NCI-H1694 treated with DMSO at 0.1 percent for 48 hours (cell line): ENCODE data around the gene ATG4A.
A peak's percentile ranks its signal among the peaks of the same experiment; 100 is the strongest.

Experiments used
- DNase-seq: peaks from one replicate; lab custom pipeline; 2025; lab: John Stamatoyannopoulos, UW

The ATG4A gene

DNA sequence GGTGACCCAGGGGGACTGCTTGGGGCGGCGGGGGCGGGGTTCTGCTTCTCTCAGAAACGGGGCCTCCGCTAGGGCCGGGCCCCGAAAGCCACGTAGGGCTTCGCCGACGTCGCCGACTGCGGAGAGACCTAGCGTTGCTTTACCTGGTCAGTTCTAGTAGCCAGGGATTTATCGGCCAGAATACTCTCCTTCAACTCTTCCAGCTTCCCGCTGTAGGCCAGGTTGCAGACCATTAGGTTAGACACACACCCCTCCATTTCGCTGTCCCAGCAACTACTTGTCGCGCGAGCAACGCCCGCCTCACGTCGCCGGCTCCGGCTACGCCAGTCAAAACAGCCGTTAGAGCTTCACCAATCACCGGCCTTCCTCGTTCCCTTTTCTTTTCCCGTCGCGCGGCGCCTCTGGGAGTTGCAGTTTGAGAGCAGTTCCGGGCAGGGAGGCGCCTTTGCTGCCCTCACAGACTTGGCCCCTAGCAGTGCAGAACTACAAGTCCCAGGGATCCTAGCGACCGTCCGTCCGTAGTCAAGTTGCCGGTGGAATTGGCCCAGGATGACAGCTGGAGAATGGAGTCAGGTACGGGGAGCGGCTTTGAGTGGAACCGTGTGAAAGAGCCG, at the start of gene ATG4A, which contains the start of gene PSMD10:
Gene ATG4A, plus strand, starts transcription at position 515 of the 614 bp plus-strand sequence. Its CDS starts 49 bp downstream, at position 564.
Gene PSMD10, minus strand, starts transcription at position 279 of the 614 bp plus-strand sequence. Its CDS starts 22 bp downstream, at position 257.
- peak; percentile 94 for DNase-seq

GRCh38 chrX:108044554-108045256, 46.9 kb upstream of the ATG4A start, which contains the start of gene VSIG1:
Gene VSIG1, plus strand, starts transcription at chrX:108045065. Its CDS starts 66 bp downstream, at chrX:108045131.
- DNase-seq, result no peak

- no peak for DNase-seq
Observed at GRCh38 chrX:108049649-108050048, 41.9 kb upstream of the ATG4A start.

DNA sequence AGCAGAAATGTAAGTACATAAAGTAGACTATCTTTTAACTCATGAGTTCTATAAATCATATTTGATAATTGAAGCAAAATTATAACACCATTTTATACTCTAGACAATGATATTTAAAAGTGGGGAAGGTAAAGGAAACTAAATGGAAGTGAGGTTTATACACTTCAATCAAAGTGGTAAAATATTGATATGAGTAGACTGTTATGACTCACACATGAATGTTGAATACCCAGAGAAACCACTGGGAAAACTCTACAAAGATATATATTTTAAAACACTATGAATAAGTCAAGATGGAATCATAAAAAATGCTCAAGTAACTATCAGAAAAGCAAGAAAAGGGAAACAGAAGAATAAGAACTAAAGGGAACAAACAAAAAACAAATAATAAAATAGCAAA, 38.4 kb upstream of the ATG4A start:
- no peak for DNase-seq

DNA sequence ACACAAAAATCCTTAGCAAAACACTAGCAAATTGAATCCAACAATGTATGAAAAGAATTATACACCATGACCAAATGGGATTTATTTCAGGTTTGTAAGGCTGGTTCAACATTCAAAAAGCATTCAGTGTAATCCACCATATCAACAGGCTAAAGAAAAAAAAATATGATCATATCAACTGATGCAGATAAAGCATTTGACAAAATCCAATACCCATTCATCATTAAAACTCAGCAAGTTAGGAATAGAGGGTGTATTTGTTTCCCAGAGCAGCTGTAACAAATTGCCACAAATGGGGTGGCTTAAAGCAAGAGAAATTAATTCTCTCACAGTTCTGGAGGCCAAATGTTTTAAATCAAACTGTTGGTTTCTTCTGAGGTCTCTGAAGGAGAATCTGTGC, 36.0 kb upstream of the ATG4A start:
- no peak for DNase-seq

GRCh38 chrX:108059801-108060200, 31.8 kb upstream of the ATG4A start:
- DNase-seq, result no peak

- no peak for DNase-seq
Observed at GRCh38 chrX:108064001-108064400, 27.6 kb upstream of the ATG4A start.

DNA sequence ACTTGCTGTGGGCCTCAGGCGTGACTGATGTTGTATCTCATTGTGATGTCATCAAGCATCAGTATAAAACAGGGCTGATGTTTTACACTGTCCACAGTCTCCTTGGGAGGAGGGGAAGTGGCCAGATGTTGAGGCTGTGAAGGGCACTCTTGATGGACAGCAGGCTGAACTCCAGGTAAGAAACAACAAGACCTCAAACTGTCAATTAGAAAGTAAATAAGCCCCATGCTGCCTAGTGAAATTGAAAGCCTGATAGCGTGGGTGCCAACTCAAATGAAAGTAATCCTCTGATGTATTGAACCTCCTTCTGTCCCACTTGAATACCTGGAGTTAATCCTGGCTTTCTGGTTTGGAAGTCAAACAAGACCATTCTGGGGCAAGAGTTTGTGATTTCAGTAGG, 27.0 kb upstream of the ATG4A start:
- no peak for DNase-seq

DNA sequence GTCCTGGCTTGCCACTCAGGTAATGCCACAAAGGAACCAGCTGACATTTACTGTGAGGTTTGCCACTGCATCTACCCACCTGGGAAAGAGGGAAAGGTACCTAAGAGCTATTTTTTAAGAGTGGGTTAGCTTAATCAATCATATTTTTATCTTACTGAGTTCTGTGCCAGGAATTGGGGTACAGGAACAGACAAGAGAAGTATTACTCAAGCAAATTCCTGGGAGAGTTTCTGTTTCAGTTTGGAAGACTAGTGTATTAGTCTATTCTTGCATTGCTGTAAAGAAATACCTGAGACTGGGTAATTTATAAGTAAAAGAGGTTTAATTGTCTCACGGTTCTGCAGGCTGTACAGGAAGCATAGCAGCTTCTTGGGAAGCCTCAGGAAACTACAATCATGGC, 23.5 kb upstream of the ATG4A start:
- no peak for DNase-seq

DNA sequence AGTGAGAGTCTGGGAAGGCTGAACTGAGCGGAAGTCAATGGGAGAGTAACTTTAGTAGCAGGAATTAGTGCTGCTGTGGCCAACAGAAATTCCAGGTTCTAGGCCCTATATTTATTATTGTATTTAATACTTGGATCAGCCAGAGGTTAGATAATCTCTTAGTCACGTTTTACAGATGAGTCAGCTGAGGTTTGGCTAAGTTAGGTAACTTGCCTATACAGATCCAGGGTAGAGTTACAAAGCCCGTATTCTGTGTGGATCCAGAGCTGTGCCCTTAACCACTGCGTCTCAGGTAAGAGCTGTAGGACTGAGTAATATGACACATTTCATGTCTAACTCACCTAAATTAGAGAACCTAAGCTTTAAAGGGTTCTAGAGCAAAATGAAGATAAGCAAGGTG, 20.7 kb upstream of the ATG4A start:
- no peak for DNase-seq

DNA sequence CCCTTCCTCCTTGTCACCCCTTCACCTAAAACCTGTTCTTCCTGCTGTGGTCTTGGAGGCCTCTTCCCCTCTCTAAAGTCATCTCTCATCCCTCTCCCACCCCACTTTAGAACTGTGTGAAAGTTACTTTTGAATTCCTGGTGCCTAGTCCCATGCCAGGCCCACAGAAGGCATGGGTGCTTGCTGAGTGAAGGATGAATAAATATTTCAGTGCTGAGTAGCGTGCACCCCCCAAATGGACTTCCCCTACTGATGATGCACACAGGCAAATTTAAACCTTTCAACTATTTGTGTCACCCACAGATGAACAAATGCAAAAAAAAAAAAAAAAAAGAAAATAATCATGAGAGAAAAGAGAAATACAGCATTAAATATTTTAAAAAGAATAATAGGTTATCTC, 20.0 kb upstream of the ATG4A start:
- no peak for DNase-seq

- DNase-seq, result no peak
Observed at GRCh38 chrX:108072746-108073145, 18.8 kb upstream of the ATG4A start.

DNA sequence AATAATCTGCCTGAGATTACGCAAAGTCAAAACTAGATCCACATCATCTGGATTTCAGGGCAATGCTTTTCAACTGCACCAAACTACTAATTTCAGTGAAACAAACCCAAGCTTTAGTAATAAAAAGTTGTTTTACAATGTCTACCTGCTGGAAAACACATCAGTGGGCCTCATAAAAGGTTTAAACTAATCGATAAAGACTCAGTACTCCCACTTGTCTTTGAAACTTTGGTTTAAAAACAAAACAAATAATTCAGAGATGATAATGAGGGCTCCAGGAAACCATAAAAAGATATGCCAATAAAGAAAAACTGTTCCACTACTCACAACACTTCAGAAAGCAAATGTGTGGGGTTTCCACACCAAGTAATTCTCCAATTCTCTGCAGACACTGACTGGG, 10.5 kb upstream of the ATG4A start:
- DNase-seq, result no peak

DNA sequence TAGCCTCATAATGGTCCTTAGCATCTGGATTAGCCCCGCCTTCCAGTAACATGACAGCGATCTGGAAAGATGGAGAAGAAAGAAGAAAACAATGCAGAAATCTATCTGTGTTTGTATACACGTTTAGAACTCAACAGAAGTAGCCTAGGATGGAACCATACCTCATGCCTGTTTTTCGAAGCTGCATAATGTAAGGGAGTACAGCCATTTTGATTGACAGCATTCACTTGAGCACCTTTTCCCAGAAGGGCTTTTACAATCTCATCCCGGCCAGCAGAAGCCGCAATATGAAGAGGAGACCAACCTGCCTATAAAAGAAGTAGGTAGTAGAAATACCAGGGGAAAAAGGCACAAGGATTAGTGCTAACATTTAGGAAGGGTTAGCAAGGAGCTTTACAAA, 3.8 kb upstream of the ATG4A start:
- DNase-seq, result no peak

DNA sequence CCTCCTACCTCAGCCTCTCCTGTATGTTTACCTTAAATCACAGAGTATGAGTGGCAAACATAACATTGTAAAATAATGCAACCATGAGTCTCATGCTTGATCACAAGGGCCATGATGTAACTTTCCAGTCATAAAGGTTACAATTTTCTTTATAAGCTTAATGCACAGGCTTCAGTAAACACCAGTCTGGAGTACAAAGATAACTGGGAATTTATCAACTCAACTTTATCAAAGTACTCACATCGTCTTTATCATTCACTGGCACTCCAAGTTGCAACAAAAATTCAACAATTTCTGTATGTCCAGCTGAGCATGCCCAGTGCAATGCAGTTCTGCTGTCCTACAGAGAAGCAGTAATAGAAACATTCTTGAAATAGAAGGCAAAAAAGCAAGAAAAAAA, 3.1 kb upstream of the ATG4A start:
- no peak for DNase-seq

GRCh38 chrX:108090491-108091263, 901 bp upstream of the ATG4A start:
- DNase-seq, result no peak

GRCh38 chrX:108091878-108092291, 307 bp downstream of the ATG4A start:
- DNase-seq, result peak; percentile 55

DNA sequence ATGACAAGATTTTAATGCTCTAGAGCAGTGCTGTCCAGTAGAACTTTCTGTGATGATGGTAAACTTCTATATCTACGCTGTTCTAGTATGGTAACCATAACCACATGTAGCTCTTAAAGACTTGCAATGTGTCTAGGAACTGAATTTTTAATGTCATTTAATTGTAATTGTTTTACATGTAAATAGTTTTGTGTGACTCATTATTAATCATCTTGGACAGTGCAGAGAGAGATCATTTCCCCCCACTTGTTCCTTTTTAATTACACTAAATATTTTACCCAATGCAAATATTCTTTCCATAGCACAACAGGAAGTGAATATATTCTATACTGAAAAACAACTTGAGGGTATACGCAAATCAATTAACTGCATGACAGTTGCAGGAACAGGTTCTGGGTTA, 5.8 kb downstream of the ATG4A start:
- no peak for DNase-seq

DNA sequence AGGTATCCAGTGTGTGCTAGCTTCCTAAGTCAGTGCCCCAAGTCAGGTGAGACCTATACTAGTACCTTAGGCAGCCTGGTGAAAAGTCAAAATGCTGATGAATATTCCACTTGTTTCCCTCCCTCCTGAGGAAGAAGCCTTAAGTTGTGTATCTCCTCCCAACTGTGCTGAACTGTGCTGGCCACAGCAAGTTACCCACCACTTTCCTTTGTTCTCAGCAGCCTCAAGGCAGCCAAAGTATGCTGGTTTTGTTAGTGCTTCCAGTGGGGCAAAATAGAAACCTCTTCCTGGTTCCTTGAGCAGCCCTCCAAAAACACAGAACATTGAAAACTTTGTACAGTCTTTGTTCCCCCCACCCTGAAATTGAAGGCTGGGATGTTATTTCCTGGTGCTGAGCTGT, 13.9 kb downstream of the ATG4A start:
- DNase-seq, result no peak

- no peak for DNase-seq
Observed at GRCh38 chrX:108114541-108114940, 23.0 kb downstream of the ATG4A start.

- no peak for DNase-seq
Observed at GRCh38 chrX:108117988-108118387, 26.4 kb downstream of the ATG4A start.

GRCh38 chrX:108121291-108121690, 29.7 kb downstream of the ATG4A start:
- no peak for DNase-seq

GRCh38 chrX:108122748-108123147, 31.2 kb downstream of the ATG4A start:
- DNase-seq, result no peak
